K562 (cell line): ENCODE data around the gene UBE2B. TPM values are rescaled to one million over a fixed set of nuclear protein-coding genes. Genes with fewer than 3 reads are reported as not detected.

Experiments
- HNRNPLL ChIP-seq: fragments of 200-400 bp; formaldehyde crosslinking; IDR thresholded peaks from 2 replicates; pipeline ENCODE4 v1.6.1; 2017; ENCODE audit warnings: low read length, low read depth, mild to moderate bottlenecking; ENCODE audit not compliant: poor library complexity, severe bottlenecking
- NFIC ChIP-seq: fragments of 450-650 bp; IDR thresholded peaks from 2 replicates; pipeline ENCODE4 v1.6.1; 2017; ENCODE audit warnings: mild to moderate bottlenecking, inconsistent platforms
- OTX1 ChIP-seq: fragments of 450-650 bp; formaldehyde crosslinking; IDR thresholded peaks from 2 replicates; pipeline ENCODE4 v1.4.0; 2022; ENCODE audit warnings: mild to moderate bottlenecking
- polyA plus RNA-seq, 8 experiments: library from polyadenylated mRNA; depleted of rRNA in 4 of 8; stranded (reverse) in 5 of 8; unstranded in 3 of 8; fragments of >200 nt; fragmentation: Nextera tagmentation in 2 of 8; fragmentation: Illumina TruSeq in 1 of 8; extraction: Ambion mirVana in 2 of 8; extraction: Trizol in 1 of 8; gene quantifications; 2 replicates each; pipeline versions ENCODE4 v1.2.1 to v1.2.3, GENCODE V29; 2011 to 2014; ENCODE audit warnings: inconsistent platforms in 1 of 8, missing spikeins in 1 of 8
- total RNA-seq, 7 experiments: library from RNA; depleted of rRNA in 6 of 7; stranded (reverse); fragments of >200 nt in 6 of 7; fragmentation: Illumina TruSeq in 2 of 7; extraction: Trizol in 2 of 7; gene quantifications; 2 replicates each; pipeline versions ENCODE4 v1.2.1 to v1.2.3, GENCODE V29; 2011 to 2021; ENCODE audit warnings: low replicate concordance in 1 of 7
- TF ChIP-seq, protein P1 (sequence below): fragments of 250-450 bp; sonication (Bioruptor Pico); IDR thresholded peaks from 2 replicates; pipeline ENCODE4 v1.5.0; 2021; ENCODE audit warnings: mild to moderate bottlenecking, borderline replicate concordance
- TF ChIP-seq, protein P2 (sequence below): fragments of 450-650 bp; IDR thresholded peaks from 2 replicates; pipeline ENCODE4 v1.6.1; 2018; ENCODE audit not compliant: partially characterized antibody
- TF ChIP-seq, protein P3 (sequence below): sonication (generic); formaldehyde crosslinking; IDR thresholded peaks from 2 replicates; pipeline ENCODE4 v1.9.0; 2022; ENCODE audit warnings: mild to moderate bottlenecking, missing genetic modification reagents

UBE2B gene
- total and polyA plus RNA-seq, 9 of the 15 experiments (the other 6 are each of a cell fraction or from before 2014, with no cell fraction given), result 13.1 to 198 (median 75.5) TPM

DNA sequence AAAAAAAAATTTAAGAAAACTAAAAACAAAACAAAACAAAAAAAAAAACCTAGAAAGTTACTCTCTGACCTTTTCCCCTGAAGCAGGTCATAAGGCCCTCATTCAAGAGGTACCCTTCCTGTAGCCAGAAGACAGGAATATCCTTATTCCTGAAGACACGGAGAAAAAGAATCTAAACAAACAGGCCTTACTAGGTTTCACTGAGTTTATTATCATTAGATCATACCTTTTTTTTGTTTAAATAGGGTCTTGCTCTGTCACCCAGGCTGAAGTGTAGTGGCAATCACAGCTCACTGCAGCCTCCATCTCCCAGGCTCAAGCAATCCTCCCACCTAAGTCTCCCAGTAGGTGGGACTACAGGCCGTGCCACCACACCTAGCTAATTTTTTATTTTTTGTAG, 52.0 kb downstream of the UBE2B start (continued):
- TF ChIP-seq, protein P1, sequence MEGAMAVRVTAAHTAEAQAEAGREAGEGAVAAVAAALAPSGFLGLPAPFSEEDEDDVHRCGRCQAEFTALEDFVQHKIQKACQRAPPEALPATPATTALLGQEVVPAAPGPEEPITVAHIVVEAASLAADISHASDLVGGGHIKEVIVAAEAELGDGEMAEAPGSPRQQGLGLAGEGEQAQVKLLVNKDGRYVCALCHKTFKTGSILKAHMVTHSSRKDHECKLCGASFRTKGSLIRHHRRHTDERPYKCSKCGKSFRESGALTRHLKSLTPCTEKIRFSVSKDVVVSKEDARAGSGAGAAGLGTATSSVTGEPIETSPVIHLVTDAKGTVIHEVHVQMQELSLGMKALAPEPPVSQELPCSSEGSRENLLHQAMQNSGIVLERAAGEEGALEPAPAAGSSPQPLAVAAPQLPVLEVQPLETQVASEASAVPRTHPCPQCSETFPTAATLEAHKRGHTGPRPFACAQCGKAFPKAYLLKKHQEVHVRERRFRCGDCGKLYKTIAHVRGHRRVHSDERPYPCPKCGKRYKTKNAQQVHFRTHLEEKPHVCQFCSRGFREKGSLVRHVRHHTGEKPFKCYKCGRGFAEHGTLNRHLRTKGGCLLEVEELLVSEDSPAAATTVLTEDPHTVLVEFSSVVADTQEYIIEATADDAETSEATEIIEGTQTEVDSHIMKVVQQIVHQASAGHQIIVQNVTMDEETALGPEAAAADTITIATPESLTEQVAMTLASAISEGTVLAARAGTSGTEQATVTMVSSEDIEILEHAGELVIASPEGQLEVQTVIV (CRISPR knock-in tag), result no peak
- TF ChIP-seq HNRNPLL, result no peak
- no peak for TF ChIP-seq OTX1
- no peak for TF ChIP-seq NFIC
- TF ChIP-seq, protein P2, sequence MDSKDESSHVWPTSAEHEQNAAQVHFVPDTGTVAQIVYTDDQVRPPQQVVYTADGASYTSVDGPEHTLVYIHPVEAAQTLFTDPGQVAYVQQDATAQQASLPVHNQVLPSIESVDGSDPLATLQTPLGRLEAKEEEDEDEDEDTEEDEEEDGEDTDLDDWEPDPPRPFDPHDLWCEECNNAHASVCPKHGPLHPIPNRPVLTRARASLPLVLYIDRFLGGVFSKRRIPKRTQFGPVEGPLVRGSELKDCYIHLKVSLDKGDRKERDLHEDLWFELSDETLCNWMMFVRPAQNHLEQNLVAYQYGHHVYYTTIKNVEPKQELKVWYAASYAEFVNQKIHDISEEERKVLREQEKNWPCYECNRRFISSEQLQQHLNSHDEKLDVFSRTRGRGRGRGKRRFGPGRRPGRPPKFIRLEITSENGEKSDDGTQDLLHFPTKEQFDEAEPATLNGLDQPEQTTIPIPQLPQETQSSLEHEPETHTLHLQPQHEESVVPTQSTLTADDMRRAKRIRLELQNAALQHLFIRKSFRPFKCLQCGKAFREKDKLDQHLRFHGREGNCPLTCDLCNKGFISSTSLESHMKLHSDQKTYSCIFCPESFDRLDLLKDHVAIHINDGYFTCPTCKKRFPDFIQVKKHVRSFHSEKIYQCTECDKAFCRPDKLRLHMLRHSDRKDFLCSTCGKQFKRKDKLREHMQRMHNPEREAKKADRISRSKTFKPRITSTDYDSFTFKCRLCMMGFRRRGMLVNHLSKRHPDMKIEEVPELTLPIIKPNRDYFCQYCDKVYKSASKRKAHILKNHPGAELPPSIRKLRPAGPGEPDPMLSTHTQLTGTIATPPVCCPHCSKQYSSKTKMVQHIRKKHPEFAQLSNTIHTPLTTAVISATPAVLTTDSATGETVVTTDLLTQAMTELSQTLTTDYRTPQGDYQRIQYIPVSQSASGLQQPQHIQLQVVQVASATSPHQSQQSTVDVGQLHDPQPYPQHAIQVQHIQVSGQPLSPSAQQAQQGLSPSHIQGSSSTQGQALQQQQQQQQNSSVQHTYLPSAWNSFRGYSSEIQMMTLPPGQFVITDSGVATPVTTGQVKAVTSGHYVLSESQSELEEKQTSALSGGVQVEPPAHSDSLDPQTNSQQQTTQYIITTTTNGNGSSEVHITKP, result no peak
- TF ChIP-seq, protein P3, sequence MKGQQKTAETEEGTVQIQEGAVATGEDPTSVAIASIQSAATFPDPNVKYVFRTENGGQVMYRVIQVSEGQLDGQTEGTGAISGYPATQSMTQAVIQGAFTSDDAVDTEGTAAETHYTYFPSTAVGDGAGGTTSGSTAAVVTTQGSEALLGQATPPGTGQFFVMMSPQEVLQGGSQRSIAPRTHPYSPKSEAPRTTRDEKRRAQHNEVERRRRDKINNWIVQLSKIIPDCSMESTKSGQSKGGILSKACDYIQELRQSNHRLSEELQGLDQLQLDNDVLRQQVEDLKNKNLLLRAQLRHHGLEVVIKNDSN (CRISPR knock-in tag), result no peak
